Measurements from ENCODE around the gene KIF20B.

DNA sequence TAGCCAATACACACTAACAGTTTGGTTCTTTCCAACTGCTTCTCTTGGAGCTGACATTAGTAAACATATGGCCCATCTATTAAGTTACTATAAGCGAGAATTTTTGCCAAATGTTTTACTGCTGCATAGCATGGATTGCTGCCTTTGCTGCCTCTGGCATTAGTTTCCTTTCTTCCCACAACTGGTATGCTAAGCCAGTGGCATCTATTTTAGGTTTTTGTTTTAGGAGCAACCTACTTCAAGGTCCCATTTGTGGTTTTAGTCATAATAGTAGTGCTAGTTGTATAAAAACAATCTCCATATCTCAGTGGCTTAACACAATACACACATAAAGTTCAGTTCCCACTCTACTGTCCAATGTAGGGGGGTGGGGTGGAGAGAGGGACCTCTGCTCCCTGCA is 30.5 kb upstream of the KIF20B start:
- TF ChIP-seq CTCF (IDR thresholded peaks at IDR 0.05) (no peak), POLR2A (IDR thresholded peaks at IDR 0.05) (no peak), POLR2AphosphoS5 (IDR thresholded peaks at IDR 0.05) (no peak), EP300 (IDR thresholded peaks at IDR 0.05) (no peak)
